Stimulated activated CD4-positive, alpha-beta T cell treated with anti-CD3 and anti-CD28 coated beads, Interleukin-1b, Interleukin-23, amount 100 ng/mL, for 48 hours (primary cell): Measurements from ENCODE around the gene CEMIP2.
"Not testable (repeated sequence)": the region's sequence is repeated elsewhere in the genome, so short reads cannot be mapped to it uniquely, and the experiment has no call there.

Experiments
- DNase-seq: peaks from one replicate; pipeline ENCODE4 v3.0.0-alpha.2; 2020

The CEMIP2 gene

DNA sequence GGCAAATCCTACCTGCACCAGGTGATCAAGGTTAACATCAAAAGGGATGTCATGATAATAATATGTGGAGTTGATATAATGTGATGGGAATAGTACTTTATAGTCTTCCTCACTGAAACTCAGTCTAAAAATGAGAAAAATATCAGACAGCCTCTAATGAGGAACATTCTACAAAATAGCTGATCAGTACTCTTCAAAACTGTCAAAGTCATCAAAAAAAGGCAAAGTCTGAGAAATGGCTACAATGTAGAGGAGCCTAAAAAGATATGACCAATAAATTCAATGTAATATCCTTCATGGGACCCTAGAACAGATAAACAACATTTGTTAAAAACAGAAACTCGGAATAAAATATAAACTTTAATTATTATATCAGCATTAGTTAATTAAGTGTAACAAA lies 95.7 kb downstream of the CEMIP2 start:
- DNase-seq: no peak

GRCh38 chr9:71671289-71671688 lies 97.0 kb downstream of the CEMIP2 start:
- no peak for DNase-seq

- no peak for DNase-seq
These were observed 98.2 kb downstream of the CEMIP2 start for GRCh38 chr9:71670121-71670520.

GRCh38 chr9:71669284-71669995 lies 98.9 kb downstream of the CEMIP2 start:
- no peak for DNase-seq

GRCh38 chr9:71668717-71669116 lies 99.6 kb downstream of the CEMIP2 start:
- DNase-seq: no peak

- DNase-seq: no peak
These were observed 103.1 kb downstream of the CEMIP2 start for GRCh38 chr9:71665247-71665646.

DNA sequence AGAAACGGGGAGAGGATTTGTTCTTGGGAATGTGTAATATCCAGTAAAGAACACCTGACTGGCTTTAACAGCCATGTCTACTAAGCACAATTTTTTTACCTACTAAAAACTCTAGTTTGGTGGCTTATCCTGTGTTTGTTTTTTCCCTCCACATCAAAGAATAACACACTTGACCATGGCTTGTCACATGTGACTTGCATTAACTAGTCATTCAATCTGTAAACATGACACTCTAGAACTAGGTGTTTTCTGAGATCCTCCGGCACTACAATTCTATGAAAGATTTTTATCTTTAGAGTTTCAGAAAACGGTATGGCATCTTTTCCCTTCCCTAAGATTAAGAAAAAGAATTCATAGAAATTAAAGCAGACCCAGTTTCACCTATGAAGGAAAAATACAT lies 103.7 kb downstream of the CEMIP2 start:
- DNase-seq: no peak

GRCh38 chr9:71663931-71664459 lies 104.3 kb downstream of the CEMIP2 start:
- DNase-seq: no peak

- no peak for DNase-seq
These were observed 105.1 kb downstream of the CEMIP2 start for GRCh38 chr9:71663216-71663615.

DNA sequence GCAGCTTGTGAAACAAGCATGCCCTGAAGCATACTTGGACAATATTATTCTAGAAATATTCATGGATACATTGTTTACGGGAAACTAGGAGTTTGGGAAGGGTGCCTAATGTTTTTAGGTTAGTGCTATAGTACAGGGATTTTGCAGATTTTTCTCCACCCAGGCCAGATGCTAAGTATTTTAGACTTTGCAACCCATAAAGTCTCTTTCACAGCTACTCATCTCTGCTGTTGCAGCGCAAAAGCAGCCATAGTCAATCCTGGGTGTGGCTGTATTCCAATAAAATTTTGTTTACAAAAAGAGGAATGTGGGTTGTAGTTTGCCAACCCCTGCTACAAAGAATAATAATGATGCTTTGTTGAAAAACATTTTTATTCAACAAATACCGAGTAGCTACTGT lies 106.2 kb downstream of the CEMIP2 start:
- no peak for DNase-seq

GRCh38 chr9:71657276-71657675 lies 111.0 kb downstream of the CEMIP2 start:
- DNase-seq: not testable (repeated sequence)

GRCh38 chr9:71656496-71656895 lies 111.8 kb downstream of the CEMIP2 start:
- no peak for DNase-seq

GRCh38 chr9:71655778-71656177 lies 112.5 kb downstream of the CEMIP2 start:
- DNase-seq: no peak

GRCh38 chr9:71655141-71655540 lies 113.2 kb downstream of the CEMIP2 start:
- DNase-seq: no peak

- DNase-seq: no peak
These were observed 115.8 kb downstream of the CEMIP2 start for GRCh38 chr9:71652480-71652879.

DNA sequence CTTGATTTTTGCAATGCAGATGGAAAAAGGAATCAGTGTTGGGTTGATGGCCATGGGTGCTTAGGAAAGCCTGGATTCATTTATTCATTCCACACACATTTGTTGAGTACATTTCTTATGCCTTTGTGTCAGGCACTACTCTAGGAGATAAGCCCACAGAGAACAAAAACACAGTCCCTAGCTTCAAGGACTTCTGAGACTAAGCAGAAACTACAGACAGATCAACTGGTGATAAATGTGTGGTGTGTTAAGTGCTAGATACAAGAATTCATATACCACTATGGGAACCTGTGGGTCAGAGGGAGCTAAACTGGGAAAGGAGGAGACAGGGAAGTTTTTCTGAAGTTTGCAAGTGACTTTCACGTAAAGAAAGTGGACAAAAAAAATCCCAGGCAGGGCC lies 119.9 kb downstream of the CEMIP2 start:
- no peak for DNase-seq

DNA sequence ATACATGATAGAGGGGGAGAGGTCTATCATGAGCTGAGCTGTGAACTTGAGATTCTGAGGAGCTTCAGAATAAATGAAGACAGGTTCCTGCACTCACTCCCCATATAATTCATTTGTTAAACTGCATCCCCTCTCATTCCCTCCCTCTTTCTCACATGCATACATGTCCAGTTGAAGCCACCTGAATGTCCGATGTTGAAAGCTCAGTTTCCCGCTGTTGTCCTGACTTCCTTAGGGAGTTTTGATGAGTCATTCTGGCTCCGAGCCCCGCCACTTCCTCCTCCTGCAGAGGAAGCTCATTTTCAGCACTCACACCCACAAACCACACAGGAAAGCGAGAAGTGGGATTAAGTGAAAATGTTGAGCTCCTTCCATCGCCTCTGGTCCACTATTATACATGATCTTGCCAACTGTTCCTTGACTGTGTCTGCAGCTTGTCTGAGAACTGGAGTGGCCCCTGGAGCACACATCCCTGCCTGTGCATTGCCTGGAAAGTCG lies 121.2 kb downstream of the CEMIP2 start:
- no peak for DNase-seq

- no peak for DNase-seq
These were observed 122.2 kb downstream of the CEMIP2 start for GRCh38 chr9:71646131-71646530.

DNA sequence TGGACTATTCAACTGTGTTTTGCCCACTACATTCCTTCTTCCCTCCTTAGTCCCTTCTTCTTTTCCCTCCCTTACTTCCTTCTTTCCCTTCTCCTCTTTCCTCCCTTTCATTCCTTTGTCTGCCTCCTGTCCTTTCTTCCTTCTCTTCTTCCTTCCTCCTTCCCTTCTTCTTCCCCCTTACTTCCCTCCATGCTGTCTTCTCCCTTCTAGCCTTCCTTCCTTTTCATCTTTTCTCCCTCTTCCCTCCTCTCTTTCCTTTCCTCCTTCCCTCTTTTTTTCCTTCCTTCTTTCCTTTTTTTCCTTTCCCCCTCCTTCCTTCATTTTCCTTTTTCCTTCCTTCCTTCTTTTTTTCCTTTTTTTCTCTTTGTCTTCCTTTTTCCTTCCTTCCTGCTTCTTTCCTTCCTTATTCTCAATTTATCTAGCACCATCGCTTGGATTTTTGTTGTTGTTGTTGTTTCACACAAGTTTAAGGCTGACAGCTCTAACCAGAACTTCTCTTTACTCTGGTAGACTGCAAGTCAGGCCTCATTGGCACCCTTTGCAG lies 123.4 kb downstream of the CEMIP2 start:
- no peak for DNase-seq

DNA sequence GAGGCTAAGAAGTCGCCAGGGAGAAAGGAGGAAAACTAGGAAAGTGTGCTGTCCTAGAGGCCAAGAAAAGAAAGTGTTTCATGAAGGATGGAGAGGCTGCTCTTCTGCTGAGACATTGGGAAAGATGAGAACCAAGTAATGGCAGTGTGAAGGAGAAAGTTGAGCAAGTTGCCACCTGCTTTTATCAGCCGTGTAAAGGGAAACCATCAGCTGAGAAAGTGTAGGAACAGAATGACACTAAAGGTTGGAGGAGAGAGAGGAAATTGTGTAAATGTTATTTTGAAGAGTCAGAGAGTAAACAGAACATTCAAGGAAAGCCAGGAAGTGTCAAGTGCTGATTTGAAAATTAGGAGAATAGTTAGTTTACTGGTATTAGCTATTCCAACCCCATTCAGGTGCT lies 125.0 kb downstream of the CEMIP2 start:
- DNase-seq: no peak

GRCh38 chr9:71642056-71642455 lies 126.3 kb downstream of the CEMIP2 start:
- no peak for DNase-seq

DNA sequence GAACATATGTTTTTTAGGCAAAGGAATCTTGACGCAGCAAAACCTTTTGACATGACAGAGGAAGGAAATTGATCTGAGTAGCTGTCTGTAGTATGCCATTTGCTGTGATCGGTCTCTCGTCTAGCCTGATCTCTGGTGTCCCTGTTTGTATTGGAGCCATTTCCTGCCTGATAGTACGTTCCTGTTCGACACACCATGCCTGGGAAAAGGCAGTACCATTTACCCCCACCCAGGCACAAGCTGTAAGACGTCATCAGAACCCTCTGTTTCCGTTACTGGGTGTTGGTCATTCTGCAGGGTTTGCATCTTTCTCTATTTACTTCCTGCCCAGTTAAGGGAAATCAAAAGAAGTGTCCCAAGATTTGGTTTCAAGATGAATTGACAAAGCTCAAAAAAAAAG lies 129.7 kb downstream of the CEMIP2 start:
- DNase-seq: no peak

DNA sequence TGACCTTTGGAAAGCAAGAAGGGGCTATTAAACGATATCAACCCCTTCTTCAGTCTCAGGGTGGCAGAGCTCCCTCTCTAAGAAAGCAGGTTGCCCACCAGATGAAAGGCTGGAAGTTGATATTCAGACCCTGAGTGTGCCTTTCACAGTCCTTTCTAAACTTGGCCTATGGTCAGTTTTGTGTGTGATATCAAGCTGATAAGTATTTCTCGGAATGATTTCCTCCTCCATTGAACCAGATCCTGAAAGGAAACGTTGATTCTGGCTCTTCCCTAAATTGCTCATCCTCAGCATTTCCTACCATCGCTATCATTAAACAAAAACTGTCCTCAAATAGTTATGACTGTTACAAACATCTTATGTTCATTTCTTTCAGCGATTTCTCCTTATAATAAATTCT lies 130.4 kb downstream of the CEMIP2 start:
- no peak for DNase-seq

GRCh38 chr9:71637375-71637774 lies 130.9 kb downstream of the CEMIP2 start:
- DNase-seq: no peak
